DMS114 treated with DMSO at 0.1 percent for 48 hours (cell line): ENCODE results near the gene RREB1.
"Not testable (repeated sequence)": the region's sequence is repeated elsewhere in the genome, so short reads cannot be mapped to it uniquely, and the experiment has no call there.

Experiments
- DNase-seq: peaks from one replicate; lab custom pipeline; 2025; ENCODE audit not compliant: unreplicated experiment; lab: John Stamatoyannopoulos, UW

Gene RREB1

DNA sequence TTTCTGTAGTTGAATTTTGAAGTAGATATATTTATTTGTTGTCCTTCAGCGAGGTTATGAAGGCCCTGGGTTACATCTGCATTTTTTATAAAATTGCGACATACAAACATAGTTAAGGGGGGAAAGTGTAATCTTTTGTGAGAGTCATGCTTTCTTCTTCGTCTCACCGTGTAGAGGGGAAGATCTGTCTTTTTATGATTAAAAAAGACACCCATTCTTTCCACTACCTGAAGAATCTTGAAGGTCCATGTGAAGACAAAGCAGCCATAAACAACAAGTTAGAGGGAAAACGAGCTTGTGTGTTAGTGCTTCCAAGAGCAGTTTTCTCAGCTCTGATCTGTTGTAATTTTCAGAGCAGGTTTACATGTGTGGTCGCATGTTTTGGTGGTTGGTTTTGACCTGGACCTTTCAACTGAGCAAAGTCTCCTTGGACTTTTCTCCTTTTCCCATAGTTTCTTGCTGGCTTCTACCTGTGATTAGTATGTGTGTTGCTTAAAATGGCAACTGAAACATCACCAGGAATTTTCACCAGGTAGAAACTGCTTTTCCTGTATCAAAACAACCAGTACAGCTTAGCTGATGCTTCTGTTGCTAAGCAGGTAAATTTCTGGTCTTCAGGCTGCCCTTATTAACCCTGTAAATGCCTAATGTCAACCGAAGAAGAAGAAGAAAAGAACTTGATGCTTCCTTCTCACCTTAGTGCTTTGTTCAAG, 37.3 kb downstream of the RREB1 start:
- no peak for DNase-seq

DNA sequence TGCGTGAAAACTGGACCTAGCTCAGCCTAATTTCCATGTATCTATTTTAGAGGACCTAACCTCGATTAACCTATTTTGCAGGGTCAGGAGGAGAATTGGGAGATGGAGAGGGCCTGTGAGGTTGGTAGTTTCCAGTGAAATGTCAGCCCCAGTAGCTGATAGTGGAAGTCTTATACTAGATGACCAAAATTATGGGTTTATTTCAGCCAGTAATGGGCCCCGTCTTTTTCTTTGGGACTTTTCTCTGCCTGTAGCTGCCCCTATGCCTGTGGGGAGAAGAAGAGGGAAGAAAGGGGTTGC, 37.8 kb downstream of the RREB1 start:
- DNase-seq = no peak

- no peak for DNase-seq
Measured at GRCh38 chr6:7145885-7146828, 38.4 kb downstream of the RREB1 start.

DNA sequence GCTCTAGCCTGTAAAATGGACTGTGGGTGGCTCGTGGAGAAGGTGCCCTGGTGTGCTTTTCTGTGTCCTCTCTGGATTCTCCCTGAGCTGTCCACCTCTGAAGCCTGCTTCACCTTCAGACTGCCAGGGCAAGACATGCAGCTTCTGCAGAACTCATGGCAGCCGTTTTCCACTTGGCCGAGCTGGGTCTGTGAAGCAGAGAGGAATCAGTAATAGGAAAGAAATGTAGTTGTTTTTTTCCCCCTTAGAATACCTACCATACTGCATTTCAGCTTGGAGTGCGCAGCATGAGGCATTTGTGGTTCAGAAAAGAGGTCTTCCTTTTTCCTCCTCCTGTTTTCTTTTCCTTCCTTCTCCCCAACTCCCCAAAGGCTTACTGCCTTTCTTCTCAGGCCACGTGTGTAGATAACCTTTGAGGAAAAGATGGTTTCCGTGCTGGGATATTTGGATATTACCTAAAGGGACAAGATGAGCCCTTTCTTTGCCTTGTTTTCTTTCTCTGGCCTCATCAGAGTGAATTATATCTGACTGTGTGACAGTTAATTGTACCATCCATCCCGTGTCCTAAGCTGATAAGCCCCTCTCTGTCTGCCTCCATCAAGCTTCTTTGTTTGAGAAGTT, 39.4 kb downstream of the RREB1 start:
- no peak for DNase-seq

DNA sequence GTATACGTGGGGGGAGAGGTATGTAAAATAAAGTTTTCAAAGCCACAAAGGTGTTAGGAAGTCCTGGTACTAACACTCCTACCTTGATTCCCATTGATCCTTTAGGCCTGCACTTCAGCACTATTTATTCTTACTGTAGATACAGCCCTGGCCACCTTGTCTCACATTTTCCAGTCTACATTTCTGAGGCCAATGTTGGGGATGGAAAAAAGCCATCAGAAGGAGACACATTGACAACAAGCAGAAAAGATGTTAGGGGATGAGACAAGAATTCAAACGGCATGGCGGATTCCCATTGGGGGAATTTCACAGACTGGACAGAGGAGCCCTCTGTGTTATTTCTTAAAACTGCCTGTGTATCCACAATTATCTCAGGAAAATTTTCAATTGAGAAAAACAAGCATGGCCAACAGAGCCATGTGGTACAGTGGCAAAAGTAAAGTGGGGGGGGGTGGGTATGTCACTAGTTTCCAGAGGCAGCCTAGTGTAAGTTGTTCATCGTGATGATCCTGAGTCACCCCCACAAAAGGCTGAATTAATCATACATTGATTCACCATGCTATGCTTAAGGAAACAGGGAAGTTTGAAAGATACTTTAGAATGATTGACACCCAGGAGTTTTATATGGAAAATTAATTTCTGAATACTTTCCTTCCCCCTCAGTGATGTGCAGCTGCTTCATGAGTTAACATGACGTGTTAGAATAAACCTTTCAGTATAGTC, 40.5 kb downstream of the RREB1 start:
- no peak for DNase-seq

GRCh38 chr6:7150381-7151064, 42.8 kb downstream of the RREB1 start:
- DNase-seq = no peak

DNA sequence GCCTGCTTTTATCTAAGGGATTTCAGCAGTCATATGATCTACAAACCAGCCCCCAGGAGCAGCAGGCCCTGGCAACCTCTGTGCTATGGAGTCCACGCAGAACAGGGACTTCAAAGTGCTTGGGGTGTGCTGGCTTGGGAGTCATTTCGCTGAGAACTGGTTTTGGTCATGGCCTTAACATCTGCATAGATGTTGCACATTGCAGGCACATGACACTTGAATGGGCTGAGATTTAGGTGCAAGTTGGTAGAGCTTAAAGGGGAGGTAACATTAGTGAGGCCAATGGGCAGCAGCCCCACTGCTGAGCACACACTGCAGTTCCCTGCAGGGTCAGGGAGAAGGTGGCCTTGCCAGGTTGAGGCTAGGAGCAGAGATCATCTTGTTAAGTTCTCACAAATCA, 43.6 kb downstream of the RREB1 start:
- DNase-seq = no peak

GRCh38 chr6:7152462-7152861, 44.7 kb downstream of the RREB1 start:
- no peak for DNase-seq

- DNase-seq = no peak
Measured at GRCh38 chr6:7153789-7154188, 46.0 kb downstream of the RREB1 start.

DNA sequence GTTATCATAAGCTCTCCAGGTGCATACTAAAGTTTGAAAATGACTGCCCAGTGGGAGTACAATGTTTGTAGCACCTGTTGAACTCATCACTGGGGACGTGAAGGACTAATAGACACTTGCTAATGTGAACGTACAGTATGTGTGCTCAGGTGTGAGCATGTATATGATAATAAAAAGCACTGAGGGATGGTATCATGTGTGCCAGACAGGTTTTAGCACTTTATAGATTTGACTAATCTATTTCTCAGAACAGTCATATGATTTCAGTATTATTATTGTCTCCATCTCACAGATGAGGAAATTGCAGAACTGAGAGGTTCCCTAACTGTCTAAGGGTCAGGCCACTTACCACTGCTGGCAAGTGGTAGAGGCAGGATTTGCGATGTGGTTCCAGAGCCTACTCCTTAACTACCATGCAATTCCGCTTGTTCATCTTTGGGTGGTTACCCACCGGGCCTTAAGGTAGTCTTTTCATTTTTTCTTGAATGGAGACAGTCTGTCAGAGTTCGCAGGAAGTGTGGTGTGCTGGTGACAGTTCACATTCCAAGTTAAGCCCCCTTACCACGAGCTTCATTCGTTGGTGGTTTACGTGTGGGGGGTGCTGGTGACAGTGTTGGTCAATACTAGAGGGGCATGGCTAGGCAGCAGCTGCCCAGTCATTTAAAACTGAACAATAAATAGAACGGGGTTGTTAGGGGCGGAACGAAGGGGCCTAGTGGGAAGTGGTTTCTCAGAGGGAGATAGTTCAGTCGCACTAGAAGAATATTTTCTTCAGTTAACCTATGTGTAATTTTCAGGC, 46.8 kb downstream of the RREB1 start:
- no peak for DNase-seq

GRCh38 chr6:7155871-7156579, 48.3 kb downstream of the RREB1 start:
- no peak for DNase-seq

DNA sequence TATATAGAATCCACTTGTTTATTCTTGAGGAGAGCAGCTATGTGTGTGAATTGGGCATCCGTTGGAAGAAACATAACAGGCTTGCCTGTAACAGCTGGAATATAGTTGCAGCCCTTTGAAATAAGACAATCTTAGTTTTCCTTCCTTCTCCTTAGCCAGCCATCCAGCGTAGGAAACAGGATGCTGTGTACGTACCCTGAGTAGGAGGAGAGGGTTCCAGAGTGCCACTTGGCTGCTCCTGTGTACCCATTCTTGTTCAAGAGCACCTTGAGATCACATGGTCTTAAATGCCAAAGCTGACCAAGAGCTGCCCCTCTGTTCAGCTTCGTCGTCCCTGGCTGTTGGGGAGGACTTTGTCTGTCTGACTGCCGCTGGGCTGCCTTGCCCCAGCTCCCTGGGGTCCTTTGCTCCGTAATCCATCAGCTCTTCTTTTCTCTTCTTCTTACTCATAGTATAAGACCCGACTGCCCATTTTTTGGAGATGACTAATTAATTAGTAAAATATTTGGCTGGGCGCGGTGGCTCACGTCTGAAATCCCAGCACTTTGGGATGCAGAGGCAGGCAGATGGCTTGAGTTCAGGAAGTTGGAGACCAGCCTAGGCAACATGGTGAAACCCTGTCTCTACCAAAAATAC, 49.0 kb downstream of the RREB1 start:
- no peak for DNase-seq

DNA sequence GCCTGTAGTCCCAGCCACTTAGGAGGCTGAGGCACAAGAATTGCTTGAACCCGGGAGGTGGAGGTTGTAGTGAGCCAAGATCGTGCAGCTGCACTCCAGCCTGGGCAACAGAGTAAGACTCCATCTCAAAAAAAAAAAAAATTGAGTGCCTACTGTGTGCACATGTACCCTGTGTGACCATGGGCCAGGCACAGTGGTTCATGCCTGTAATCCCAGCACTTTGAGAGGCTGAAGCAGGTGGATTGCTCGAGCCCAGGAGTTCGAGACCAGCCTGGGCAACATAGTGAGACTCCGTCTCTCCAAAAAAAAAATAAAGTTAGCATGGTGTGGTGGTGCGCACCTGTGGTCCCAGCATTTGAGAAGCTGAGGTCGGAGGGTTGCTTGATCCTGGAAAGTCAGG, 49.5 kb downstream of the RREB1 start:
- DNase-seq = not testable (repeated sequence)

DNA sequence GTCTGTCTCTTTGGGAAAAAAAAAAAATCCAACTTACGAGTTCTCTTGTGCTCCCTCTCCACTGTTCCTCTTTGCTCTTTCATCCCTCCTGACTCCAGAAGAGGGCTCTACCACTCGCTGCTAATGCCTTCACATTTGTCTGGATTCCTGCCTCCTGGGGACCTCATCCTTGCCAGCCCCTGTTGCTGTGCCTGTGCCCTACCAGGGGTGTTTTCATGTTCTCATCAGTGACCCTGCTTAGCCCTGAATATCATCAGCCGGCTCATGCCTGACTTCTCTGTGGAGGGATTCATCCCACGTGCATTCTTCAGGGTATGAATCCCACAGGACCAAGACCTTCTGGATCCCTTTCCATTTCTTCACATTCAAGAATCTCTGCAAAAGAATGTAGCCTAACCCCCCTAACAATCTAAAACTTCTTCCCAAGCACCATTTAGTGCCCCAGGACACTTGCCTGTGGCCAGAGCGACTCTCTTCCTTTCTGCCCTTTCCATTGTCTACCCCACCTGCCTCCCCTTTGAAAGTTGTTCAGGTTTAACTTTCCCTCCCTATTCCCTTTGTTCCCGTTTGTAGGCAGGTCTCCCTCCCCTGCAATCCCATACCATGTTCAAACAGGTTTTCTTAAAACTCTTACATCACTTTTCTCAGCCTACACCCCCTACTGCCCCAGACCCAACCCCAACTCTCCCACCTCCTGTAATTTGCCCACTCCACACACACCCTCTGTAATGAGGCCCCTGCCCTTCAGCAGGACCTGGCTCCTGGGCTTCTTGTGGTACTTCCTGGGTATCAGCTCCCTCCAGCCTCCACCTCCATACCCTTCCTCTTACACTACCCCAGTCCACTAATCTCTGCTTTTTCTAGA, 50.2 kb downstream of the RREB1 start:
- no peak for DNase-seq

DNA sequence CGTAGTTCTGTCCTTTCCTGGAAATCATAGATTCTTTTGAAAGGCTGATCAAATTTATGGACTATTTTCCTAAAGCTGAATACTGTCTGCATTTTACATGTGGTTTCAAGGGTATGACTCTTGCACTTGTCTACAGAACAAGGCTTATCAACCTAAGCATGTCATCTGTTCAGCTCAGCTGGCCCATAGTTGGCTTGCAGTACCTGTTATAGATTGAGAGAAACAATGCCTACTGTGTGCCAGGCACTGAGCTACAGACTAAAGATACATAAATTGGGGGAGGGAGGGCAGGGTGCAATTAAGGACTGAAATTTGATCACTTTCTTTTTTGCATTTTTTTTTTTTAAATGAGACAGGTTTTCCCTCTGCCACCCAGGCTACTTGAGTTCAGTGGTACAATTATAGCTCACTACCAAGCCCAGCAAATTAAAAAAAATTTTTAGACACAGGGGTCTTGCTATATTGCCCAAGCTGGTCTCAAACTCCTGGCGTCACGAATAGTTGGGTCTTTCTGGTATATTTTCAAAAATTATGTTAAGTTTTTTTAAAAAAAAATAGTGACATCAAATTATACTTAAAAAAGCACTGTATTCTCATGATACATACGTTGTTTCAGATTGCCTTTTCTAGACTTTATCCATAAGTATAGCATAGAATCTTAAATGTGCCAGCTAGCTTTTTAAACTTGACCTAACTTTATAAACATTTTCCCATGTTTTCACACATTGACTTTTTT, 52.2 kb downstream of the RREB1 start:
- no peak for DNase-seq

DNA sequence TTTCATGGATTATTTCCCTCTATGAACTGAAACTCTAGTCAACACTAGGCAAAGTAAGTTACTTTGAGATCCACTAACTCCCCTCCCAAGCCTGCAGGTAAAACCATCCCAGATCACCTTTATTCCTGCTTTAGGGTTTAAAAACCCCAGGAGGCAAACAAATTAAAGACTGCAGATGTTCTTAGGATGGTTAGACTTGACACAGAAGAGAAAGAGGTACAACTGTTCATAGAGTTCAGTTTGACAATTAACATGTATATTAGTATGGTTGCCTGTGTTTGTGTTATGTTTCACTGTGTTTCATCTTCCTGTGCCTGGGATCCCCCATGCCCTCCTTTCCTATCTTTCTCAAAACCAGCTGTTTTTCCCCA, 53.5 kb downstream of the RREB1 start:
- DNase-seq = no peak

DNA sequence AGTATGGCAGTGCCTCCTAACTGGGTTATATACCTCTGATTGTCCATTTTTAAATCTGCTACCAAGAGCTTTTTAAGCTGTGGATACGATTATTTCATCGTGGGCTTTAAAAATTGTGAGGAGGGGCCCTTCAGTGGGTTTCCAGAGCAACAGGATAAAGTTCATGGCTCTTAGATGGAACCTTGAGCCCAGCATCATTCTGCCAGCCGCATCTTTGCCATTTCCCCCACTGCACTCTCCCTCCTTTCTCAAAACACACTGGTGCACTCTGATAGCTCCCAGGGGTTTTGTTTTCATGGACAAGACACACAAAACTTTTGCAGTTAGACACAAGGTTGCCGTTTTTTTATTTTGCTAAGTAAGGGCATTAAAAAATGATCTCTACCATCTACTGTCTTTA, 54.1 kb downstream of the RREB1 start:
- no peak for DNase-seq
